ENCODE results near the gene PPM1K.
A peak's percentile ranks its signal among the peaks of the same experiment; 100 is the strongest.

Gene PPM1K

GRCh38 chr4:88276952-88277710 is 7.2 kb downstream of the PPM1K start:
- FAIRE-seq = no peak

GRCh38 chr4:88275949-88276515 is 8.3 kb downstream of the PPM1K start:
- no peak for FAIRE-seq

GRCh38 chr4:88275516-88275915 is 8.8 kb downstream of the PPM1K start:
- FAIRE-seq = no peak

DNA sequence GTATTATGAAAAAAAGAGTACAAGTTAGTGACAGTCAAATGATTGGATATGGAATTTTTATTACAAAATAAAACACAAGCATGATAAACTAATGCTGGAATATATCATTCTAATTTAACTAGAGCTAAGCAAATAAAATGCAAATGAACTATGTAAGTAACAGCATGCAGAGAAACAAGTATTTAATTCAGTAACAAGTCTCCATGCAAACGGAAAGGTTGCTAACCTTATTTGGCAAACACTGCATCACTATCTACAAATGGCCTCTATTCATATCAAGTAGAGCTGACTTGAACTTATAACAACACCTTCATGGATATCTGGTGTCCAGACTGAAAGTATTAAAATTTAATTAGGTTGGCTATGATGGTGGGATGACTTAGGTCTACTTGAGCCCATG is 15.4 kb downstream of the PPM1K start:
- no peak for FAIRE-seq

DNA sequence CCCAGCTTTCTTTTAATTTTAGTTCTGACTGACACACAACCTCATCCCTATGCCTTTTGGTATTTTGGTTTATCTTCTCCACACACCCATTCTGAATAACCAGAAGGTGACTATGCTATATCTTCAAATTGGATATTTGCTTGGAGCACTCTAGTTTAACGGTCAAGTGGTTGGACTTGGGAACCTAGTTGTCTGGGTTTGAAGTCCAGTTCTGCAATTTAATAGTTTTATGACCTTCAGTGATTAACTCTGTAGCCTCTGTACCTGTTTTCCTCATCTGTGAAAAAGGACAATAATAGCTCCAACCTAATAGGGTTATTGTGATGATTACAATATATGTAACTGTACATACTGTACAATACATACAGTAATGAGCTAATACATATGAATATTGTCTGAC is 20.0 kb downstream of the PPM1K start:
- no peak for FAIRE-seq

GRCh38 chr4:88257726-88258125 is 26.6 kb downstream of the PPM1K start:
- no peak for FAIRE-seq

GRCh38 chr4:88255111-88255510 is 29.2 kb downstream of the PPM1K start:
- no peak for FAIRE-seq

DNA sequence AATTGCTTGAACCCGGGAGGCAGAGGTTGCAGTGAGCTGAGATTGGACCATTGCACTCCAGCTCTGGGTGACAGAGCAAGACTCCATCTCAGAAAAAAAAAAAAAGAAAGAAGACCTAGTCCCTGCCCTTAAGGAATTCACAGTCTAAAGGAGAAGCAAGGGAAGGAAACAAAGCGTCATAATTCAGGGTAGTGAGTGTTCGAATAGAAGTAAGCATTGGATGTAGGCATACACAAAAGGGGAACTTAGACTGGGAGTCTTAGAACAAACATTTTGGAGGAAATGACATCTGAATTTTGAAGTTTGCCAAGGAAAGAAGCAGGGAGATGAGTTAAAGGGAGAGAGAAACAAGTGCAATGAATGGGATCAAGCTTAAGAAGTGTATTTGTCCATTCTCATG is 32.4 kb downstream of the PPM1K start:
- no peak for FAIRE-seq

- FAIRE-seq = no peak
Observed at GRCh38 chr4:88247148-88247547, 37.2 kb downstream of the PPM1K start.

DNA sequence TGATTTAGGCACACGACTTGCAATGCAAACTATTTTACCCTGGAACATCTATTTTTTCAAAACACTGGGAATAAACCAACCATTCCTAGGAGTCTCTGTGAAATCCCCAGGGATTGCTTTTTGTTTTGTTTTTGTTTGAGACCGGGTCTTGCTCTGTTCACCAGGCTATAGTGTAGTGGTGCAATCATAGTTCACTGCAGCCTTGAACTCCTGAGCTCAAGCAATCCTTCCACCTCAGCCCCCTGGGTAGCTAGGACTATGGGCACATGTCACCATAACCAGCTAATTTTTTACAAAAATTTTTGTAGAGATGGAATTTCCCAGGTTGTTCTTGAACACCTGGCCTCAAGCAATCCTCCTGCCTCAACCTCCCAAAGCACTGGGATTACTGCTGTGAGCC is 37.8 kb downstream of the PPM1K start:
- FAIRE-seq = no peak

DNA sequence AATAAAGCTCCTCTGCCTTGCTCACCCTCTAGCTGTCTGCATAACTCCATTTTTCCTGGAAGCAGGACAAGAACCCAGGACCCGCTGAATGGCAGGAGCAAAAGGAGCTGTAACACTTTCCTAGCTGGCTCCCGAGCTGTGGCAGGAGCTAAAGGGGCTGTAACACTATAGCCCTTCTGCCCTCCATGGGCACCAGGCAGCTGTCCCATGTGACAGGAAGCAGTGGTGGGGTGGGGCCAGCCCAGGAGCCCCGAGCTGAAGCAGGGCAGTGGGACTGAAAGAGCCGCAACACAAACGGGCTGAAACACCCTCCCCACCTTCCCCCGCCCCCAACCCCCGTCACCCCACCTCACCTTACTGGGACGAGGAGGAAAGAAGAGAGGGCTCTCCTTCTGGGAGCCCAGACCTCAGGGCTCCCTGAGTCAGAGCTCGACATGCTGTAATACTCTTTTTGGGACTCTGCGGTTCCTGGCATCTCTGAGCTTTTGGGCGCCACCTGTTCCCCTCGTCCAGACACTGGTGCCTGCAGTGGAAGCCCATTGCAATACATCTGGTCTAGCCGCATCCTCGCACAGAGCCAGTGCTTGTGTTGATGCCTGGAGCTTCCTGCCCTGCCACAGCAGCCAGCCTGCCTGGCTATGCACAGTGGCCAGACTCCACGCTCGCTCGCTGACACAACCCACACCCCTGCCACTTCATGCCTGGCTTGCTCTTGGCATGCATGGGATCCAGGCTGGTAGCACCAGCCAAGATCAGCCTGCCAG is 39.4 kb downstream of the PPM1K start:
- no peak for FAIRE-seq

DNA sequence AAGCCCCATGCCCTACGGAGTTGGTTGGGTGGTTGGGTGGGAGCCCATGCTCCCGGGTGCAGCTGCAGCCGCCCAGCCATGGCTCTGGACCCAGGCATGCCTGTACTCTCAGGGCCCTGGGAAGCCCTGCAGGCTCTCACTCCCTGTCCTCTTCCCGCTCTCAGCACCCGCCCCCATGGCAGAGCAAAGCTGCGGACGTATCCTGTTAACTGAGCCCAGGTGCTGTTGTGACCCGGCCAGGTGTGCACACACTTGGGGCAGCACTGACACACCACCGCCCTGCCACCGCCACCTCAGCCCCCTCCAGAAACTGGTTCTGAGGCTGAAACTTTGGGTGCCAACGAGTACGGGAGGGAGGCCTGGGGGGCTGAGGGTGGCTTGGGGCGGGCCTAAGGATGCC is 40.3 kb downstream of the PPM1K start:
- FAIRE-seq = no peak

GRCh38 chr4:88242144-88242543 is 42.2 kb downstream of the PPM1K start:
- no peak for FAIRE-seq

DNA sequence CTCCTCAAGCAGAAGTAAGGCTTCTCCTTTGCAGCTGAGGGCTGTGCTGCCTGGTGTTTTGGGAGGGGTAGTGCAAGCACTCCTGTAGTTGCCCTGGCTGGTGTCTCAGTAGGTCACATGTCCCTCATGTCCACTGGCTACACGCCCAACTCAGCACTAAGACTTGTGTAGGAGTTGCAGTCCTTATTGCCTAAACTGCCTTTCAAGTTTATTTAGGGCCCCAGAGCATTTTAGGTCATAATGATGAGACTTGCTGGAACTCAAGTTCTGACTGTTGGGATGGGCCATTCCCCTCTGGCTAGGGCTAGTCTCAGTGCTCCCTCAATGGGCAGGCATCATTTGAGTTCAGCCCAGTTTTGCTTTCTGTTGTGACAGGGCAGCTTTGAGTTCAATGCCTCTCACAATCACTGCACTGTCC is 44.1 kb downstream of the PPM1K start:
- no peak for FAIRE-seq

DNA sequence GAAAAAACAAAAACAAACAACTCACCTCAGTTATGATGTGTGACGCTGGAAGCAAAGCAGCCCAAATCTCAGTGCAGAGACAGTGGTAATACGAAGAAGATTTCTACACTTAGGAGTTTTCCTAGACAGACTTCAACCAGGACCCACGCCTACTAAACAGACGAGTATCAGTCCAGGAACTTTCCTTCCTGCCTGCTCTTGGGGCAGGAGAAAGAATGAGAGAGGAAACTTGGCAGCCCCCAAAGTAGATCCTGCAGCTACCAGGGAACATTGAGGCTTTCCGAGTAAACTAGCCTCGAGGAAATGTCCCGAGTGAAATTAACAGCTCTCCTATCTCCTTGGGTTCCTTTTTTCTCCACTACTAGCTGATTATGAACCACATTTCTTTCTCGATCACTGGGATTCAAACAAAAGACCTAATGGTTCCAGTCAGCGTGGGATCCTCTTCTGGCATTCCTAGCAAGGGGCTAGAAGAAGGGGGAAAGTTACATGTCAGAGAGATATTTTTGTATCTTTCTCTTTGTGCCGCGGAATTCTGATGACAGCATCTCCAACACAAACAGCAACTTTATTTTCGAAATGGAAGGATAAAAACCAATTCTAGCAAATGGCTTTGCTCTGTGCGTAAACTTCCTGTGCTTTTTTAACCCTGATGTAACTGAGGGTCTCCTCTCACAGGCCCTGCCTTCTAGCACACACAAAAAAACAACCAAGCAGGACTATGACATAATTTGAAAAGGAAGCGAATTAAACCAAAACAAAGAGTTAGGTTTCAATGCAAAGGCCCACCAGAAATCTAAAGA is 53.2 kb downstream of the PPM1K start:
- FAIRE-seq = no peak

DNA sequence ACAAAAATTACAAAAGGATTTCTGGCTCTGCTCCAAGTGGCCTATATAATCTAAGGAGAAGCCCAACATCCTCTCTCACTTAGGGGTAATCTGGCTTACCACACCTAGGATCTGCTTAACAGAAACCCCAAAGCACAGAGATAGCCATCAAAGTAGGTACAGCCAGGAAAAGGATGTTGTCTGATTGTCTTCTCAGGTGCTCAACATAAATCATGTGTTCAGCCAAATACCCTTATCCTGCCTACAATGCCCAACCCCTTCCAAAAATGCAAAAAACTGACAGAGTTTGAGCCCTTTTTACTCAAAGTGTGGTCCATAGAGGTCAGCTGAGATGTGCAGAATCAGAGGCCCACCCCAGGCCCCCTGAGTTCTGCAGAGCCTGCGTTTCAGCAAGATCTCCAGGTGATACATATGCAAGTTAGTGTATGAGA is 53.9 kb downstream of the PPM1K start:
- no peak for FAIRE-seq

GRCh38 chr4:88227734-88228133 is 56.6 kb downstream of the PPM1K start:
- no peak for FAIRE-seq

- FAIRE-seq = no peak
Observed at GRCh38 chr4:88226143-88226542, 58.2 kb downstream of the PPM1K start.

DNA sequence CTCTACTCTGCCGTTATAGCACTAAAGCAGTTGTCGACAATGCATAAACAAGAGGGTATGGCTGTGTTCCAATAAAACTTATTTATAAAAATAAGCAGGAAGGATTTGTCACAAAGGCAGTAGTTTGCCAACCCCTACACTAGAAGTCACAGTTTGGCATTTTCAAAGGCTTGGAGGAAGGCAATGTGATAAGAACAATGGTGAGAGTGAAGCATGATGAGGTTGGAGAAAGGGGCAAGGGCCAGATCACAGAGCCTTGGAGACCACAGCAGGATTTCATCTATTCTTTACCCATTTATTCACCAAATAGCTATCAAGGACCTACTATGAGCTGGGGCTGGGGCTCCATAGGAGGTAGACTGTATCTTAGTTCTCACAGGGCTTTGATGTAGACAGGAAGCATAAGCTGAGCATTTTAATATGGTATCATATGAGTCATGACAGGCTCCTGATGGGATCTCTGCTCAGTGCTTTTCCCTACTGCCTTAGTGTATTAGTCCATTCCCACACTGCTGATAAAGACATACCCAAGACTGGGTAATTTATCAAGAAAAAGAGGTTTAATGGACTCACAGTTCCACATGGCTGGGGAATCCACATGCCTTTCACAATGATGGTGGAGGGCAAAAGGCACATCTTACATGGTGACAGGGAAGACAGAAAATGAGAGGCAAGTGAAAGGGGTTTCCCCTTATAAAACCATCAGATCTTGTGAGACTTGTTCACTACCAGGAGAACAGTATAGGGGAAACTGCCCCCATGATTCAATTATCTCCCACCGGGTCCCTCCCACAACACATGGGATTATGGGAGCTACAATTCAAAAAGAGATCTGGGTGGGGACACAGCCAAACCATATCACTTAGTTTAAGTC is 58.9 kb downstream of the PPM1K start:
- FAIRE-seq = no peak

- FAIRE-seq = no peak
Observed at GRCh38 chr4:88223516-88223915, 60.8 kb downstream of the PPM1K start.

DNA sequence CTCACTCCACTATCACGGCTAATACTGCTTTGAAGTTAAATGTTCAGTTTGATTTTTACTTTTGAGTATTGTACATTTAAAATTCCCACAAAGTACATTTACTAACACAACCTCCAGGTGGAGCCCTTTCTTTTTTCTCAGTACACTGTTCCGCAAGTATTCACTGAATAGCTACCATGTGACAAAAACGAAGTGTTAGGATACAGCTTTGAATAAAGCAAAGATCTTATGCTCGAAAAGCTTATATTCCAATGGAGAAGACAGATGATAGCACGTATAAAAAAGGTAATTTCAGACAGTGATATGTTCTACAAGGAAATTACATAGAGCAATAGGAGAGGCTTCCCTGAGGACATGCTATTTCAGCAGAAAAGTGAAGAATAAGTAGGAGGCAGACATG is 65.3 kb downstream of the PPM1K start:
- peak; percentile 41 for FAIRE-seq

DNA sequence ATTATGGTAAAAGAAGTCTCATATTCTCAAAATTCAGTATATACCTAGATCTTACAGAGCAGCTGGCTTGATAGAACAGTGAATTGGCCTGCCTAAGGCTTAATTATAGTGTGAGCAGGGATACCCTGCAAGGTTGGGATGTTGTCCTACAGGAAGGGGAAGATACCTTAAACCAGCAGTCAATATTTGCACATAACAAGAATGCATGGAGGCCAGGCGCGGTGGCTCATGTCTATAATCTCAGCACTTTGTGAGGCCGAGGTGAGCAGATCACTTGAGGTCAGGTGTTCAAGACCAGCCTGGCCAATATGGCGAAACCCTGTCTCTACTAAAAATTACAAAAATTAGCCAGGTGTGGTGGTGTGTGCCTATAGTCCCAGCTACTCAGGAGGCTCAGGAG is 67.2 kb downstream of the PPM1K start:
- no peak for FAIRE-seq

Measured in colon (tissue), 2 donors.